OCI-LY3 (cell line): Measurements from ENCODE around the gene CYFIP2.

Experiments
- CTCF ChIP-seq: fragments of 200-600, 300-600 bp; sonication (generic); IDR thresholded peaks from 2 replicates; pipeline ENCODE4 v1.5.1; 2014; ENCODE audit warnings: antibody characterized with exemption, low read length, low read depth
- EZH2phosphoT487 ChIP-seq: fragments of 200-600 bp; shearing (Covaris generic); IDR thresholded peaks from 2 replicates; pipeline ENCODE4 v1.6.1; 2018; ENCODE audit warnings: antibody characterized with exemption, mixed run types, low read depth

- TF ChIP-seq CTCF: no peak
- no peak for TF ChIP-seq EZH2phosphoT487
These were observed 34.6 kb downstream of the CYFIP2 start for GRCh38 chr5:157300564-157300963.
